ENCODE results near the gene SPTA1.
"Not testable (repeated sequence)": the region's sequence is repeated elsewhere in the genome, so short reads cannot be mapped to it uniquely, and the experiment has no call there.

The SPTA1 gene

GRCh38 chr1:158689110-158689509, 2.6 kb upstream of the SPTA1 start:
- no peak for DNase-seq (ENCODE audit: low read depth)
- H3K4me3 ChIP-seq (ENCODE audit: low read depth, low read length), result no peak overlapping the region

DNA sequence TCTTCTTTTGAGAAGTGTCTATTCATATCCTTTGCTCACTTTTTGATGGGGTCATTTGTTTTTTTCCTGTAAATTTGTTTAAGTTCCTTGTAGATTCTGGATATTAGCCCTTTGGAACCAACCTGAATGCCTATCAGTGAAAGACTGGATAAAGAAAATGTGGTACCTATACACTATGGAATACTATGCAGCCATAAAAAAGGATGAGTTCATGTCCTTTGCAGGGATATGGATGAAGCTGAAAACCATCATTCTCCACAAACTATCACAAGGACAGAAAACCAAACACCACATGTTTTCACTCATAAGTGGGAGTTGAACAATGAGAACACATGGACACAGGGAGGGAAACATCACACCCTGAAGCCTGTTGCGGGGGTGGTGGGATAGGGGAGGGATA, 1.8 kb upstream of the SPTA1 start:
- not testable (repeated sequence) for H3K4me3 ChIP-seq (ENCODE audit: low read depth, low read length); DNase-seq (ENCODE audit: low read depth)

DNA sequence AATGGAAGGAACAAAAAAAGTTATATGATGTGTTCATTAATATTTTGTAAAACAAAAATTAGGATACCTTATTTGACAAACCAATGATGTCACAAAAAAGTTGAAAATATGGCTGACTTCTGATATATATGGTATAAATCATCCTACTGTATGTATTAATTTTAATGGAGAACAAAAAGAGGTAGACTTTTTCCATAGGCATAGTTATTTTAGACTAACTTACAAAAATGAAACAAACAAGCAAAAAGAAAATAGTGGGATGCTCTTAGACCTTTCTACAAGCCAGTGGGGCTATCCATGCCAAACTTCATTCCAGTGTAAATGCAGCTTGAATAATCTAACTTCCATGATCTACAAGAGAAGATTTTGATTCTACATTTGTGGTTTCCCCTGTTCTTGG, 522 bp upstream of the SPTA1 start:
- no peak overlapping the region for H3K4me3 ChIP-seq (ENCODE audit: low read depth, low read length)
- no peak for DNase-seq (ENCODE audit: low read depth)

- no peak overlapping the region for H3K4me3 ChIP-seq (ENCODE audit: low read depth, low read length)
- DNase-seq (ENCODE audit: low read depth), result no peak
Observed at GRCh38 chr1:158685085-158685484, 1.4 kb downstream of the SPTA1 start.

GRCh38 chr1:158681606-158682005, 4.9 kb downstream of the SPTA1 start:
- no peak overlapping the region for H3K4me3 ChIP-seq (ENCODE audit: low read depth, low read length)
- DNase-seq (ENCODE audit: low read depth), result no peak

- H3K4me3 ChIP-seq (ENCODE audit: low read depth, low read length), result no peak overlapping the region
- no peak for DNase-seq (ENCODE audit: low read depth)
Observed at GRCh38 chr1:158679289-158679688, 7.2 kb downstream of the SPTA1 start.

DNA sequence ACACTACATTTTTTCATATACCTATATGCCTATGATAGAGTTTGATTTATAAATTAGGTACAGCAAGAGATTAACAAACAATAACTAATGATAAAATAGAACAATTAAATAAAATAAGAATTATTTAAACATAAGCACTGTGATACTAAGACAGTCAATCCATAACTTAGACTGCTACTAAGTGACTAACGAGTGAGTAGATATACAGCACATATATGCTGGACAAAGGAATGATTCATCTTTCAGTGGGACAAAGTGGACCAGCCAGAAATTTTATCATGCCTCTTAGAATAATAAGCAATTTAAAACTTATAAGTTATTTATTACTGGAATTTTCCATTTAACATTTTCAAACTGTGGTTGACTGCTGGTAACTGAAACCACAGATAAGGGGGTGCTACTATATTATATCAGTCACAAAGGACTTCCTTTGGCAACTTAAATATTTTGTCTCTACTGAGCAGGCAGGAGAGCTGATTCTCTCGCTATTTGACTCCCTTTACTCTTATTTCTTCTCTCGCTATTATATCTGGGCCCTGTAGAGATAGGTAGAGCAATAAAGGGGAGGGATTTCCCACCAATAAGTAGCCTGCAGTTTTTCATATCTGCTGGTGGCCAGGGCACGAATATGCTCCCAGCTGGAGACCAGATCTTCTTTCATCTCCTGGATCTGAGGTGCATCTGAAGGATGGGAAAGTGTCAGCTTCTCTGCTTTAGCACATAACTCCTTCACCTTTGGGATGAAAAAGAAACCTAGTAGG, 10.8 kb downstream of the SPTA1 start:
- no peak for DNase-seq (ENCODE audit: low read depth)
- no peak overlapping the region for H3K4me3 ChIP-seq (ENCODE audit: low read depth, low read length)

DNA sequence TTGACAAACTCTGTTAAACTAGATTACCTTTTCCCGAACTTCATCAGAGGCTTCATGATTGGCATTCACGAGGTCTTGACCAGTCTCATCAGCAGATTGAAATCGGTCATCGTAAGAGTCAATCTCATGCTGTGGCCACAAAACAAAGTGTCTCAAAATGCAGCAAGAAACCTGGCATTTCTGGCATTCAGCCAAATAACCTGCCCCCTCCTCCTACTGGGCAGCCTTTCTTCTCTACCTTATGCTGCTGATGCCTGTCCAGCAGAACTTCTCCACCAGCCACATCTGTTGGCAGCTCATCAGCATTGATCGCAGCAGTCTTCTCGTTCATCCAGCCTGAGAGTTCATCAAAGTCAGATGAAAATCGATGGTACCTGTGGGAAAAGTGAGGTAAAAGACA, 12.2 kb downstream of the SPTA1 start:
- no peak for DNase-seq (ENCODE audit: low read depth)
- no peak overlapping the region for H3K4me3 ChIP-seq (ENCODE audit: low read depth, low read length)

- no peak overlapping the region for H3K4me3 ChIP-seq (ENCODE audit: low read depth, low read length)
- no peak for DNase-seq (ENCODE audit: low read depth)
Observed at GRCh38 chr1:158666037-158666436, 20.5 kb downstream of the SPTA1 start.

GRCh38 chr1:158654571-158654970, 31.9 kb downstream of the SPTA1 start:
- DNase-seq (ENCODE audit: low read depth), result no peak
- H3K4me3 ChIP-seq (ENCODE audit: low read depth, low read length), result no peak overlapping the region

- no peak overlapping the region for H3K4me3 ChIP-seq (ENCODE audit: low read depth, low read length)
- no peak for DNase-seq (ENCODE audit: low read depth)
Observed at GRCh38 chr1:158654086-158654485, 32.4 kb downstream of the SPTA1 start.

DNA sequence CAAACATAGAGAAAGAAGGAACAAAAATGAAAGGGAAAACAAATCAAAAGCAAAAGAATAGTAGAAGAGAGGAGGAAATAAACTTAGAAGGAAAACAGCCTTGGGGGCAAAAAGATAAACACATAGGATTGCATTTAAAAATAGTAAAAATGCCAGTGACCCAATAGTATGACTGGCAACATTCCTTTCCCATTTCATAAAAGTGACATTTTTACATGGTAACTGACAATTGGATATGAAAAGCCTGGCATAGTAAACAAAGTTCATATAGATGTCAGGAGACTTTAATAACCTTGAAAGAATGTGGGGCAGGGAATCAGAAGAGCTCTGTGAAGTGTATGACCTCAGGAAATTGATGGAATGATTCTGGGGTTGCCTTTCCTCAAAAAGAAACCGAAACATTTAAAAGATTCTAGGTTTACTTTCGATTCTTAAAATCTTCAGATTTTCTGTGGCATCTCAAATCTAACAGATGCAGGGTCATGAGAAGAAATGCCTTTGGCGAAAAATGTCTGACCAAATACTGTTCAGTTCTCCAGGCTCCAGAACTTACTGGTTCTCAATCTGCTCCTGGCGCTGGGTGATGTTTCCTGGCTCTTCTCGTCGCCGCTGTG, 33.7 kb downstream of the SPTA1 start:
- no peak overlapping the region for H3K4me3 ChIP-seq (ENCODE audit: low read depth, low read length)

GRCh38 chr1:158649052-158649451, 37.5 kb downstream of the SPTA1 start:
- no peak overlapping the region for H3K4me3 ChIP-seq (ENCODE audit: low read depth, low read length)
- DNase-seq (ENCODE audit: low read depth), result no peak

More for the DNA sequence above, 33.7 kb downstream of the SPTA1 start:
- no peak for DNase-seq (ENCODE audit: low read depth)

DNA sequence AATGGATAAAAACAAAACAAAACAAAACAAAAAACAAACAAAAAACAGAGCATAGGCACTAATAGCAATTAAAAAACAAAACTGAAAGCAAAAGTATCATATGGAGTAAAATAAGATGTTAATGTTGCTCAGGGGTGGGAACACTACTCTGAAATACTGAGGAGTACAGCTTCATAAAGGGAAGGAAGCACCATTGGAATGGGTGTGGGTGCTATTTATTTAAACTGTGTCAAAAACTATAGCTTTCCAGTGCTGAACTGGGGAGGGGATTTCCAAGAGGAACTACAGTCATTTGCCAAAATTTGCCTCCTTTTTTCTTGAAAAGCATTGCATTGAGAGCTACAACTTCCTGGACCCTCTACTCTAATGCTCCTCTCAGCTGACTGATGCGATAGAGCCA, 40.0 kb downstream of the SPTA1 start:
- no peak for DNase-seq (ENCODE audit: low read depth)
- no peak overlapping the region for H3K4me3 ChIP-seq (ENCODE audit: low read depth, low read length)

DNA sequence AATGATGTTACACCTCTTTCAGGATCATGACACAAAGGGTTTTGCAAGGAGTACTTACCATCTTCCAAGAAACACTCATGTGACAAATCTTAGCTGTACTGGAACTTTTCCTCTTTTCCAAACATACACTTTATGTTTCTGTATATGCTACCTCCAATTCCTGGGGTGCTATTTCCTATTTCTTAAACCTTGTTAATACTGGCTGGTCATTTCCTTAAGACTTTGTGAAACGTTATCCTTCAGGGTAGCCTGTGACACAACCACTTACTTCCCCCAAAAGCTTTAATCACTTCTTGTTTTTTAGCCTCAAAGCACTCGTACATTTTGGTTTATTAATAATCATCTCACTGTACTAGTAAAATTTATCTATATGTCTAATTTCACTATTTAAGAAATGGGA, 42.1 kb downstream of the SPTA1 start:
- DNase-seq (ENCODE audit: low read depth), result no peak
- no peak overlapping the region for H3K4me3 ChIP-seq (ENCODE audit: low read depth, low read length)

GRCh38 chr1:158638904-158639303, 47.6 kb downstream of the SPTA1 start:
- DNase-seq (ENCODE audit: low read depth), result no peak
- H3K4me3 ChIP-seq (ENCODE audit: low read depth, low read length), result no peak overlapping the region

DNA sequence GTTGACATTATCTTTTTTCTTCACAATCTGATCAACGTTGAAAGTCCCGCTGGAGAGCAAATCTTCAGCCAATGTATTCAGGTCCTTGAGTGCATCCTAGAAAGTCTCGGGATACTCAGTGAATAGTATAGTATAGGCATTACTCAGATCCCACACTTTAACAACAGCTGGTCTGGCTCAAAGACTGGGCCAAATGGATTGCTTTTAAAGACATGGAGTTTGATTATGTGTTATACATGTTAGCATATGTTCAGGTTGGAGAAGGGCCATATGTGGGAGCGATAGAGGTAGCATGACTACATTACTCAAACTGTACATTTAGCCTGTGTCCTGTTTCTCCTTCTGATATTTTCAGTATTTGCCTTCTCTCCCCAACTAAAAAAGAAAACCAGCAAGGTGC, 48.4 kb downstream of the SPTA1 start:
- no peak overlapping the region for H3K4me3 ChIP-seq (ENCODE audit: low read depth, low read length)
- no peak for DNase-seq (ENCODE audit: low read depth)

DNA sequence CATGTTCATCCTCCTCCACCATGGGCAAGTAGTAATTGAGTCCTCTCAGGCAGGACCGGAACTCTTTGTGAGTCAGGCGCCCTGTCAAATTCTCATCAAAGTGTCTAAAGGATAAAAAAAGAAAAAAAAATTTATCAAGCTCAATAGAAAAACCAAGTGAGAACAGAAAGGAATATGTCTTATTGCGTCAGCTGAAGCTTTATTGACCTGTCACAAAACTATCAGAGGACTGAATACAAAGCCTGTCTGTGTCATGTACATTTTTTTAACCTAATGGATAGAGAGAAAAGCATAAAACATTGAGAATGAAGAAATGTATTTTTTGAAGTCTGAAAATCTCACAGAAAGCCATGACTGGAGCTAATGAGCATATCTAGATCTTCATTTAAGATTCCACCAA, 72.8 kb downstream of the SPTA1 start:
- no peak for DNase-seq (ENCODE audit: low read depth)
- H3K4me3 ChIP-seq (ENCODE audit: low read depth, low read length), result no peak overlapping the region

DNA sequence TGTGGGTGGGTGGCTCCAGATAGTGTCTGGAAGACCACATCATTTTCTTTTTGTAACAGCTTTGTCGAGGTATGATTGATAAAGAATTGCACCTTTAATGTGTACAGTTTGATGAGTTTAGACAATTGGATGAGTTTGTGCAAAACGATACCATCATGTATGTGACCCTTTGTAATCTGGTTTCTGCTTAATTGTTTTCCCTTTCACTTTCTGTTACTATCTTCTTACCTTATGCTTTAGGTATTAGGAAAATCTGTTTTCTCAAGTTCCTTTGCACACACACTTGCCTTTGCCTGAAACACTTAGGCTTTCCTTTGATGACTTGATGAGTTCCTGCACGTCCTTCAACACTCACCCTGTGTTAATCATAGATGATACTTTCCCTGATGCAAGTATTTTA, 74.6 kb downstream of the SPTA1 start:
- DNase-seq (ENCODE audit: low read depth), result no peak
- no peak overlapping the region for H3K4me3 ChIP-seq (ENCODE audit: low read depth, low read length)

GRCh38 chr1:158607296-158607695, 79.2 kb downstream of the SPTA1 start:
- H3K4me3 ChIP-seq (ENCODE audit: low read depth, low read length), result no peak overlapping the region
- DNase-seq (ENCODE audit: low read depth), result no peak

GRCh38 chr1:158604968-158605367, 81.5 kb downstream of the SPTA1 start, which contains the start of gene OR10Z1:
Gene OR10Z1, plus strand, starts transcription at chr1:158605268. Its CDS starts 1,171 bp downstream, at chr1:158606439.
- H3K4me3 ChIP-seq (ENCODE audit: low read depth, low read length), result no peak within 1 kb of the TSS
- no peak for DNase-seq (ENCODE audit: low read depth)
